GM12891 (cell line): ENCODE results near the gene P2RY14.

ENCODE experiments used
- POLR2A ChIP-seq: IDR thresholded peaks from 2 replicates; pipeline ENCODE4 v1.6.1; 2011; ENCODE audit warnings: low read depth, low read length, control low read depth
- POLR2AphosphoS5 ChIP-seq: IDR thresholded peaks from 2 replicates; pipeline ENCODE4 v1.6.1; 2011; ENCODE audit warnings: low read depth, low read length, control low read depth
- TAF1 ChIP-seq: IDR thresholded peaks from 2 replicates; pipeline ENCODE4 v1.6.1; 2011; ENCODE audit warnings: low read depth, low read length, control low read depth

- no peak for TF ChIP-seq POLR2A
- no peak for TF ChIP-seq TAF1
- no peak for TF ChIP-seq POLR2AphosphoS5
Measured at GRCh38 chr3:151218136-151218535, 60.2 kb downstream of the P2RY14 start.
